NCI-H2029 treated with DMSO at 0.1 percent for 48 hours (cell line): ENCODE results near the gene ZNF525.
"Not testable (repeated sequence)": the region's sequence is repeated elsewhere in the genome, so short reads cannot be mapped to it uniquely, and the experiment has no call there.

ENCODE experiments used
- DNase-seq: peaks from one replicate; lab custom pipeline; 2025; lab: John Stamatoyannopoulos, UW

The ZNF525 gene

GRCh38 chr19:53365134-53365898 is at the start of gene ZNF525:
Gene ZNF525 (plus strand): TSS chr19:53365705. CDS start chr19:53372282, 6,577 bp downstream.
- peak; percentile 67 for DNase-seq

GRCh38 chr19:53328967-53329366 is 36.5 kb upstream of the ZNF525 start:
- DNase-seq, result no peak

- DNase-seq, result no peak
These were observed 33.0 kb upstream of the ZNF525 start for GRCh38 chr19:53332484-53332883.

GRCh38 chr19:53333066-53333462 is 32.4 kb upstream of the ZNF525 start:
- no peak for DNase-seq

- peak; percentile 40 for DNase-seq
These were observed 31.7 kb upstream of the ZNF525 start, which contains the start of gene ZNF845 for GRCh38 chr19:53333463-53334449. Gene ZNF845 (plus strand): TSS chr19:53333749. CDS start chr19:53341308, 7,559 bp downstream.

- not testable (repeated sequence) for DNase-seq
These were observed 21.1 kb upstream of the ZNF525 start for GRCh38 chr19:53344403-53344802.

GRCh38 chr19:53355739-53356138 is 9.8 kb upstream of the ZNF525 start:
- no peak for DNase-seq

- DNase-seq, result no peak
These were observed 7.5 kb upstream of the ZNF525 start for GRCh38 chr19:53357821-53358581.

- DNase-seq, result not testable (repeated sequence)
These were observed 5.4 kb upstream of the ZNF525 start for GRCh38 chr19:53360056-53360455.

GRCh38 chr19:53365899-53366493 is 491 bp downstream of the ZNF525 start:
- no peak for DNase-seq

- DNase-seq, result no peak
These were observed 6.7 kb downstream of the ZNF525 start for GRCh38 chr19:53372196-53372595.

- no peak for DNase-seq
These were observed 8.8 kb downstream of the ZNF525 start for GRCh38 chr19:53374288-53374687.

GRCh38 chr19:53374743-53375142 is 9.2 kb downstream of the ZNF525 start:
- no peak for DNase-seq

- no peak for DNase-seq
These were observed 15.9 kb downstream of the ZNF525 start for GRCh38 chr19:53381376-53381775.

- no peak for DNase-seq
These were observed 22.7 kb downstream of the ZNF525 start for GRCh38 chr19:53388168-53388567.

GRCh38 chr19:53388904-53389303 is 23.4 kb downstream of the ZNF525 start:
- DNase-seq, result no peak

GRCh38 chr19:53389571-53389970 is 24.1 kb downstream of the ZNF525 start:
- DNase-seq, result no peak

- no peak for DNase-seq
These were observed 24.5 kb downstream of the ZNF525 start for GRCh38 chr19:53389978-53390377.

- no peak for DNase-seq
These were observed 29.0 kb downstream of the ZNF525 start for GRCh38 chr19:53394522-53394973.

- DNase-seq, result peak; percentile 54
These were observed 29.7 kb downstream of the ZNF525 start, which contains the start of gene ZNF765 for GRCh38 chr19:53394974-53395839. Gene ZNF765 (plus strand): TSS chr19:53395149. CDS start chr19:53398016, 2,867 bp downstream.
